Cardiac septum (tissue), 1 donor: ENCODE data around the gene HTRA3. TPM values are rescaled to one million over a fixed set of nuclear protein-coding genes. Genes with fewer than 3 reads are reported as not detected.
A peak's percentile ranks its signal among the peaks of the same experiment; 100 is the strongest.

Experiments used
- DNase-seq: peaks from one replicate; pipeline ENCODE4 v3.0.0-alpha.2; 2020; ENCODE audit warnings: low spot score
- intact Hi-C: fragments of 100-400 bp; cut with DNase I; formaldehyde crosslinking; loops from one replicate; pipeline ENCODE4 v1.14.0; 2022
- total RNA-seq: library from RNA; stranded (reverse); fragmentation: NEBNext Ultra II Directional; extraction: Animal tissue kit (Norgen Biotek cat#: 25700); gene quantifications from one replicate; pipeline ENCODE4 v1.2.1, GENCODE V29; 2021
- donor health status: DM: no; HTN: no; CAD: no.

HTRA3 gene
- total RNA-seq, 1 donor from 2014 or later: 50.8 TPM

DNA sequence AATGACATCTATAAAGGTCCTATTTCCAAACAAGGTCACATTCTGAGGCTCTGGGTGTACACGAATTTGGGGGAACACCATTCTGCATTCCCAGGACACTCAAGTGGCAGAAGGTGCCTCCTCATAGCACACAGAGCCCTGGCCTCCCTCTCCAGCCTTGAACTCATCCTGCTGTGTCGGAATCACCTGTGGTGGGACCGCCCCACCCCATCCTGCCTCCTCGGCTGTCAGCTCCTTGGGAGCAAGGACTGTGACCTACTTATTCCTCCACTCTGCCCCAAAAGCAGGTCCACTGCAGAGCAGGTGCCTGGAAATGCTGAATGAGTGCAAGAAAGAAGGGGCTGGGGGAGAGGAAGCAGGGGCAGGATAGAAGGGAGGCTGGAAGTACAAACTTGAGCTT, 33.5 kb downstream of the HTRA3 start:
- DNase-seq: peak; percentile 38
- intact Hi-C loops: no loop called here

DNA sequence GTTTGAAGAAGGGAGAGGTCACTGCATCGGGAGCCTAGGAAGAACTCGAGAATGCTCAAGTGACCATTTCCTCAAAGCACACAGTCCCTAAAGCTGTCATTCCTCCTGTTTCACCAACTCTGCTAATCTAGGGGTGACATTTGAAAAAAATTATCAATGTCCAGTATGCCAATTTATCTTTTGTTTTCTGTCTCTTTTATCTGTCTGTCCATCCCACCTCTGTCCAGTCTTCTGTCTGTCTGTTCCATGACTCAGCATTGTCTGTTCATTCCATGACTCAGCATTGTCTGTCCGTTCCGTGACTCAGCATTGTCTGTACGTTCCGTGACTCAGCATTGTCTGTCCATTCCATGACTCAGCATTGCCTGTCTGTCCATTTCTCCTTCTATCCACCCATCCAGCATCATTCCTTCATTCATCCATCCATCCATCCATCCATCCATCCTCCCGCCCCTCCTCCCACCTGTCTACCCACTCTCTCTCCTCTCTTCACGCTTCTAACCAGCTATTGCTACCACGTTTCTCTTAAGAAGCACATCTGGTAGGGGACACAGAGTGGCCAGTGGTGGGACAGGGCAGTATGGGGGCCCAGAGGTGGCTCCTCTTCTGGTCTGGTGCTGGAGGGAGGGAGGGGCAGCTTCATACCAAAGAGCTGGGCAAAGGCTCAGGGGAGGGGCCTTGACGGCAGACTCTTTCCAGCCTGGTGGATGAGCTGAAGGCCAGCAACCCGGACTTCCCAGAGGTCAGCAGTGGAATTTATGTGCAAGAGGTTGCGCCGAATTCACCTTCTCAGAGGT, 34.1 kb downstream of the HTRA3 start:
- intact Hi-C loops: no loop called here
- peak; percentile 36 for DNase-seq

DNA sequence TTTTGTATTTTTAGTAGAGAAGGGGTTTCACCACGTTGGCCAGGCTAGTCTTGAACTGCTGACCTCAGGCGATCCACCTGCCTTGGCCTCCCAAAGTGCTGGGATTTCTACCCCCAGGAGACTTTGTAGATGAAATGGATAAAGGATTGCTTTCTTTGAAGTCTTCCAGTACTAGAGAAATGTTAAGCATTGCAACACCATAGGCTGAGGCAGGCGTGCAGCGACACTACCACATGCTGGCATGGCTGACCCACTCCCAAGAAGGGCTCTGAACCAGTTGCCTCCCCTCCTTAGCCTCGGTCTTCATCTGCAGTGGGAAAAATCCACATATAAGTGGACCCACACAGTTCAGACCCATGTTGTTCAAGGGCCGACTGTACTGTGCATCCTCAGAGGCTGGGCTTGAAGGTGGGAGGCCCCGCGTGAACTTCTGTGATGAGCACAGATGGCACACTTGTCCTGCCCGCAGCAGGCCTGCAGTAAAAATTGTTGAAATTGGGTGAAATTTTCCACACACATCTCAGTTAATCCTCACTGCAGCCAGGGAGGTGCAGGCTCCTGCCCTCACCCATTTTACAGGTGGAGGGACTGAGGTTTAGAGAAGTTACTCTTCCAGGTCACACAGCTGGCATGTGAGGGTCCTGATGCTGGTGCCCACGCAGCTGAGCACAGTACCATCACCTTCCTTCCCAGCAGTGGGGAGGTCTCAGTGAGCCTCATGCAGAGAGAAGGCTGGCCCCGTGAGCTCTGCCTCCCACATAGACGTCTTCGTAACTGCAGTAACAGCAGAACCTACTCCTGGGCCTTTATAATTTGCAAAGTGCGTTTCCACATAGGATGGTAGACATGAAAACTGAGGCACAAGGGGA, 35.5 kb downstream of the HTRA3 start:
- intact Hi-C loops: no loop called here

DNA sequence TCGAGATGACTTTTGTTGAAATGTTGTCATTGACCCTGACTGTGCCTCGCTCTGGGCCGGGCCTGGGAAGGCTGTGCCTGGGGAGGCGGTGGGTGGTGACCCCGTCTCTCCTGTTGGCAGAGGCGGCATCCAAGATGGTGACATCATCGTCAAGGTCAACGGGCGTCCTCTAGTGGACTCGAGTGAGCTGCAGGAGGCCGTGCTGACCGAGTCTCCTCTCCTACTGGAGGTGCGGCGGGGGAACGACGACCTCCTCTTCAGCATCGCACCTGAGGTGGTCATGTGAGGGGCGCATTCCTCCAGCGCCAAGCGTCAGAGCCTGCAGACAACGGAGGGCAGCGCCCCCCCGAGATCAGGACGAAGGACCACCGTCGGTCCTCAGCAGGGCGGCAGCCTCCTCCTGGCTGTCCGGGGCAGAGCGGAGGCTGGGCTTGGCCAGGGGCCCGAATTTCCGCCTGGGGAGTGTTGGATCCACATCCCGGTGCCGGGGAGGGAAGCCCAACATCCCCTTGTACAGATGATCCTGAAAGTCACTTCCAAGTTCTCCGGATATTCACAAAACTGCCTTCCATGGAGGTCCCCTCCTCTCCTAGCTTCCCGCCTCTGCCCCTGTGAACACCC, 36.4 kb downstream of the HTRA3 start:
- intact Hi-C loops: no loop called here
- DNase-seq: peak; percentile 76

More for the DNA sequence above, 35.5 kb downstream of the HTRA3 start:
- DNase-seq: peak; percentile 46

DNA sequence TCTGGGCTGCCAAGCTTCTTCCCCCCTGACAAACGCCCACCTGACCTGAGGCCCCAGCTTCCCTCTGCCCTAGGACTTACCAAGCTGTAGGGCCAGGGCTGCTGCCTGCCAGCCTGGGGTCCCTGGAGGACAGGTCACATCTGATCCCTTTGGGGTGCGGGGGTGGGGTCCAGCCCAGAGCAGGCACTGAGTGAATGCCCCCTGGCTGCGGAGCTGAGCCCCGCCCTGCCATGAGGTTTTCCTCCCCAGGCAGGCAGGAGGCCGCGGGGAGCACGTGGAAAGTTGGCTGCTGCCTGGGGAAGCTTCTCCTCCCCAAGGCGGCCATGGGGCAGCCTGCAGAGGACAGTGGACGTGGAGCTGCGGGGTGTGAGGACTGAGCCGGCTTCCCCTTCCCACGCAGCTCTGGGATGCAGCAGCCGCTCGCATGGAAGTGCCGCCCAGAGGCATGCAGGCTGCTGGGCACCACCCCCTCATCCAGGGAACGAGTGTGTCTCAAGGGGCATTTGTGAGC, 37.0 kb downstream of the HTRA3 start:
- intact Hi-C loops: no loop called here
- DNase-seq: peak; percentile 70

DNA sequence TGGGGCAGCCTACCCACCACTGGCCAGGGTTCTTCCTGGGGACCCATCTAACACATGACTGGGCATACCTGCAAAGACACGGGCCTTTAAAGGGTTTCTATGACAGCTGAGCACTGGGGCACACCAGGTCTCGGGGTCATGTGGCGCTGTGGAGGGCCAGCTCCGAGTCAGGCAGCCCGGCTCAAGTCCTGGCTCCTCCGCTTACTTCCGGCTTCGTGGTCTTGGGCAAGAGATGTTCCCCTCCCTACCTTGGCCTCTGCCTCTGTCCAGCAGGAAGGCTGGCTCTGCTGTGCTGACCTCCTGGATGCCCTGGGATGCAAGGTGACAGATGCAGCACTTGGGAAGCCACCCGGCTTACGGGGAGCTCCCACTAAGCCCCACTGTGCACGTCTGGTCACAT, 37.6 kb downstream of the HTRA3 start:
- intact Hi-C loops: no loop called here
- DNase-seq: peak; percentile 35

DNA sequence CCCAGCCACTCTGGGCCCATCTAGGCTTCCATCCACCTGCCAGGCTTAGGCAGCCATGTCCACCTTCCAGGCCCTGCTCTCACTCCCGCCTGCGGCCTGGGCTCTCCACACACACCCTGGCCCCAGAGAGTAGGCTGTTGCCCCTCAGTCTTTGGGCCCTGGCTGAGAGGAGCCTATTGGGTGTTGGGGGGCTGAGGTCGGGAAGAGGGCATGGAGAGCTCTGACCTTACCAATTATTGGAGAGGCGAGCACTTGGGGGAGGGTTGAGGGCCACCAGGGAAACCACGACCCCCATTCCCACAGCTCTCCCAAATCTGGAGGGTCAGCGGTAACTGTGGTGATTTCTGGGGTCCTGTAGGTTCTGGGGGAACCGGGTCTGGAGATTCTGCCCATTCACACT, 38.2 kb downstream of the HTRA3 start:
- intact Hi-C loops: no loop called here
- peak; percentile 36 for DNase-seq

DNA sequence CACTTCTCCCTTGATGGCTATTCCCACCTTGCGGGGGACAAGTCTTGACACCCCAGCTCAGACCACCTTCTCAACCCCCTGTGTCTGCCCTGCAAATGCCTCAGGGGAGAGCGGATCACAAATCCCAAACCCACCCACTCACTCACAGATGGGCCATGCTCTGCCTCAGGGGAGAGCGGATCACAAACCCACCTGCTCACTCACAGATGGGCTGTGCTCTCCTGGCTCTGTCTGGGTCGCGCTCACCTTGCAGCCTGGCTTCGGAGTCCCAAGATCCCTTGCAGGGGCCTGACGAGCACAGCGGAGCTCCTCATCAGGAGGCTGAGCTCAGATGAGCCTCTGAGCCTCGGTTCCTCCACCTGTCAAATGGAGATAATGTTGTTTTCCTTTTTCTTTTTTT, 38.6 kb downstream of the HTRA3 start:
- no peak for DNase-seq
- intact Hi-C loops: no loop called here

DNA sequence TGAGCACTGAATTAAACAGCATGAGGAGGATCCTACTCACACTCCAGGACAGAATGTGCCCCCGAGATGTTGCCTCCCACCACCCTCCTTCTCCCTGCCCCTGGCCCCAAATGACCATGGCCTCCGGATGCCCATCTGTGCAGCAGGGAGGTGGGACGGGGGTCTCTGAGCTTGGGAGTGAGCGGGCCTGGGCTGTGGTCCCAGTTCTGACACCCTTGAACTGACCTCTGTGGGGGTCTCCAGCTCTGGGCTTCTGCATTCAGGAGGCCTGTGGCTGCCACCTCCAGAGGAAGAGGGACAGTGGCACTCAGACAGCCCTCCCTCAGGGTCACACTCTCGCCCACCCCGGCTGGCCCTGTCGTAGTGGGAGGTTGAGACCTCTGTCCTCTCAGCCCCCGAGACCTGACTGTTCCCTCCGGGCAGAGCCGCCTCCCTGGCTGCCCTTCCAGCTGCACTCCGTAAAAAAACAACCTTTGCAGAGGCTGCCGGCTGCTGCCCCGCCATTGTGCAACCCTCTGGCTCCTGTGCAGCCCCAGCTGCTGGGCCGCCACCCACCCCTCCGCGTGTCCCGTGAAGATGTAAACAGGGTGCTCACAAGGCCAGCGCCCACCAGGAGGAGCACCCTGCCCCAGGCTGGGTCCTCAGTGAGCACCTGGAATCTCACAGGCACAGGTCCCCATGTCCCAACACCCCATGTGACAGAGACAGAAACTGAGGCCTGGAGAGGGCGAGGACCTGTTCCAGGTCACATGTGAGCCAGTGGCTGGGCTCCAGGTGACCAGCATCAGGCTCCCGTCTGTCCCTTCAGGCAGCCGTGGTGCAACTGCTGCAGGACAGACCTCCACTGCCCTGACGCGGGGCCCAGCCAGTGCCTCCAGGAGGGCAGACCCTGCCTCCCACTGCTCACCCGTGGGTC, 39.6 kb downstream of the HTRA3 start:
- peak; percentile 76 for DNase-seq
- intact Hi-C loops: no loop called here

DNA sequence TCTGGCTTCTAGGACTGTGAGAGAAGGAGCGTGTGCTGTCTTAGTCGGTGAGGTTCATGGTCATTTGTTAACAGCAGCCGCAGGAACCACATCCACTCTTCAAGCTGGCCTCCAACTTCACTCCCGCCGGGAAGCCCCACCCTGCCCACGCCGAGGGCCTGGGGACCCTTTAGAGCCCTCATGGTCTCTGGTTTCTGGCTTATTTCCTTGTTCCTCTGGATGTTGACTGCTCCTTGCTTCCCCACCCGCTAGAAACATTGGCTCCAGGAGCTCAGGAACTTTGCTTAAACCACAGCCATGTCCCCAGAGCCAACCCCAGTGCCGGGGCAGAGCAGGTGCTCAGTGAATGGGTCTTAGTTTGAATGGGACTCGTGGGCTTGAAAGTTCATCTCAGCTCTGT, 40.8 kb downstream of the HTRA3 start:
- intact Hi-C loops: no loop called here
- peak; percentile 55 for DNase-seq

DNA sequence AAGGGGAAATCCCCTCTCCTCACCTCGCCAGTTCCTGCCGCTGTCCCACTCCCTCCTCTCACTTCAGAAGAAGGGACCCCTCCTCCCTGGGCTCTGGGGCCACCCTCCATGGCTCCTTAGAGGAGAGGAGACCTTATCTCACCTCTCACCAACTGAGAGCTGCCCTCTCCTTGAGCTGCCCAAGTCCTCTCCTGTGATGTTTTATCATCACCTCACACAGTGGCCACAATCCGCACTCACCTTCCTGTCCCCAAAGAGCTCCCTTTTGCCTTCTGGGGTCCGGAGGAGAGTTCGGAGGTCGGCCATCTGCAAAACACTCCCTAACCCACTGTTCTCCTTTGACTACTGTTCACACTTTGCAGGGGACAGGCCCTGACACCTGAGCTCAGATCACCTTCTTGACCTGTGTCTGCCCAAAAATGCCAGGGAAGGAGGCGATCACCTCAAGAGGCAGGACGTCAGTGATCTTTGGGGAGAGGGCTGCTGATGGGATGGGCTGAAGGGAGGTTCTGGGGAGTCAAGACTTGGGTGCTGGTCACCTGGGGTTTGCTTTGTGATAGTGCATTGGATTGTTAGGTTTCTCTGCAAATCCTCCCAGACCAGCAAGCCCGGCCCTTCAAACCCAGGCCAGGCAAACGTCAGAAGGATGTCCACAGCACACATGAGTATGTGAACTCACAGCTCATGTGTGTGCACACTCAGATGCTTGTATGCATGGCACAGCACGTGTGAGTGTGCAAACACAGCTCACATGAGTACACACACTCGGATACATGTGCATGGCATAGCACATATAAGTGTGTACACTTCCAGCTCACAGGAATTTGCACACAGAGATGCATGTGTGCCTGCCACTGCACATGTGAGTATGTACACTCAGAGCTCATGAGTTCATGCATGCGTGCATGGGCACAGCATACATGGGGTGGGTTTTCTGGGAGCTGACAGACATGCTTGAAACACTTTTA, 41.8 kb downstream of the HTRA3 start:
- intact Hi-C loops: loop anchor here (2.0 kb wide), 1 partner anchor 67 kb away; no protein-coding TSS in a partner anchor

DNA sequence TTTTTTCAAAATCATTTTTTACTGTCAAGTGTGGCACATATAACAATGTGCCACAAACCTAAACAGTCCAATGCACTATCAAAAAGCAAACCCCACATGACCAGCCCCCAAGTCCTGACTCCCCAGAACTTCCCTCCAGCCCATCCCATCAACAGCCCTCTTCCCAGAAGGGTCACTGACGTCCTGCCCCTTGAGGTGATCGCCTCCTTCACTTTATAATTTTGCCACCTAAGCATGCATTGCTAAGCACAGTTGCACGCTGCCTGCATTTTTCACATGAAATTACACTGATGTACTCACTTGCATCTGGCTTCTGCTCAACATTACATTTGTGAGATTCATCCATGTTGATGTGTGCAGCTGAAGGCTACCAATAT, 42.5 kb downstream of the HTRA3 start:
- intact Hi-C loops: loop anchor here (2.0 kb wide), 1 partner anchor 67 kb away; no protein-coding TSS in a partner anchor
- DNase-seq: no peak

More for the DNA sequence above, 41.8 kb downstream of the HTRA3 start:
- no peak for DNase-seq

DNA sequence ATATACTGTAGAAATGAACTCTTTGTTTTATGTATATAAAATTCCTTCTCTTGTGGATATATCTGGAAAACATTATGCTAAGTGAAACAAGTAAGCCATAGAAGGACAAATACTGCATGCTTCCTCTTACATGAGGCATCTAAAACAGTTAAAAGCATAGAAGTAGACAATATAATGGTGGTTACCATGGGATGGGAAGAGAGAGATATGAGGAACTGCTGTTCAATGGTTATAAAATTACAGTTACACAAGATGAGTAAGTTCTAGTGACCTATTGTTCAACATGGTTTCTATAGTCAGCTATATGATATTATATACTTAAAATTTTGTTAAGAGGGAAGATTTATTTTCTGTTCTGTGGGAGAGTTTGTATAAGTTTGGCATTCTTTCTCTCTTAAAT, 43.4 kb downstream of the HTRA3 start:
- DNase-seq: no peak
- intact Hi-C loops: loop anchor here (2.0 kb wide), 1 partner anchor 68 kb away; no protein-coding TSS in a partner anchor

DNA sequence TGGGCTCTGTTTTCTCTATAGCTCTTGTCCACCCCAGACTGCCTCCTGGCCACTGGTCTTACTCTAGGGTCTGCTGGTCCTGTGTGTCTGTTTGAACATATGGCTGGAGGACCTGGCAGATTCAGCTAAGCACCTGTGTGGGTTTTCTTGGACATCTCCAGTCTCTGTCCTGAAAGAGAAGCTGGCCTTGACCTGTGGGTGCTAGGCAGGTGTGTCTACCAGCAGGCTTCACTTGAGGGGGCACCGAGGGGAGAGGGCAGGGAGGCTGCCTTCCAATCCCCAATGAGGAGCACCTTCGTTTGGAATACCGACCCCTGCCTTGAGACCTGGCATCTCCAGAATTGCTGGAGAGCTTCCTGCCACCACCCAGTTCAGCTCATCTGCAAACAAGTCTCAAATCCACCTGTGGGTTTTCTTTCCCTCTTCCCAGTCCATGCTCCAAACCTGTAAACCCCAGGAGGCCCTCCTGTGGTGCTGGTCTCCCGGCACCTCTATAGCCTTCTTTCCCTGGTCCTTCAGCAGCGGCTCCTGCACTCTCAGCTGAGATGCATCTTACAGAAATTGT, 45.2 kb downstream of the HTRA3 start:
- intact Hi-C loops: no loop called here
- peak; percentile 66 for DNase-seq

DNA sequence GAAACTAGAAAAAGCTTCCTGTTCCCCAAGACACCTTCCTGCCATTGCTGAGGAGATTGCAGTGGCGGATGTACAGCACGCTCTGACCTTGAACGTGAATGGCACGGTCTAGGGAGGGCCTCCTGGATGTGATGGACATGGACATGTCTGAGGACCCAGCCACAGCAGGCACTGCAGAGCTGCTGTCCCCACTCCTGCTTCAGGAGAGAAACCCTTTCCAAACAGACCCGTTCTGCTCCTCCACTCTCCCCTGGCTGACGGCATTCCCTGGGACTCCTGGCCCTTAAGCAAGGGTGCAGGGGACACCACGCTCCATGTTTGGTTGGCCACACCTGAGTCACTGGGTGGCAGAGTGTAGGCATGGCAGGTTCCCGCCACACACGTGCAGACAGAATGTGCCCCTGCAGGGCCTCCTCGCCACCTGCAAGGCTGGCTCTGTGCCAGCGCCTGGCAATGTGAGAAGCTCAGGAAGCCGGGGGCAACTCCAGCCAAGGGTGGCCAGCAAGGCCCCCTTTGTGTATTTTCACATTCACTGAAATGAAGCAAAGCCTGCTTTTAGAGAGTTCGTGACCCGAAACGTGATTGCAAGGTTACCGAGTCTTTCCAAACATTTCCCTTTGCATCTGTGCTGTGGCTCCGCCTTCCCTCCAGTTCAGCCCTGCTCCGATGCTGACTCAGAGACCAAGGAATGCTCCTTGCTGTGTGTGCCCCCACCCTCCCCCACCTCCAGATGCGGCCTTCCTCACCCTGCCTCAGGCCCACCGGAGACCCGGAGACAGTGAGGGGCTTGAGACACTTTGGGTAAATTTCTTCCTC, 46.1 kb downstream of the HTRA3 start:
- intact Hi-C loops: no loop called here
- peak; percentile 77 for DNase-seq

DNA sequence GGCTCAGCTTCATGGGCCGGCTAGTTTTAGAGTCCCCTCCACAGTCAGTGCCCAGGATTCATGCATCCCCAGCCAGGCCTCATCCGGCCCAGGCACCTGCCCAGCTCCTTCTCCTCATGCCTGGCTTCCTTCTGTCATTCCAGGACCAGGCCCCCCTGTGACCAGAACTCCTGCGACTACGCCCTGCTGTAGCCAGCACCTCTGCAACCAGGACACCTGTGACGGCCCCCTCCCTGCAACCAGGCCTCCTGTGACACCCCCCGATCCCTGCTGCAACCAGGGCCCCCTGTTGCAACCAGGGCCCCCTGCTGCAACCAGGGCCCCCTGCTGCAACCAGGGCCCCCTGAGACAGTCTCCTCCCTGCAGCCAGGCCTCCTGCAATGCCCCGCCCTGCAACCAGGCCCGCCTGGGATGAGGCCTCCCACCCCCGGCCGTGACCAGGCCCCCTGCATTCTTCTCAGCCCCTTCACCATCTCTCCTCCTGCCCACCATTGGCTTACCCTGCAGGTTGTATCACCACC, 46.8 kb downstream of the HTRA3 start:
- intact Hi-C loops: no loop called here
- DNase-seq: peak; percentile 36
